ENCODE measurements around the gene DCLK3.

GRCh38 chr3:36741285-36741684, 23.1 kb downstream of the DCLK3 start:
- no peak for TF ChIP-seq POLR2AphosphoS5 (IDR thresholded peaks at IDR 0.05)
- TF ChIP-seq, protein P1, sequence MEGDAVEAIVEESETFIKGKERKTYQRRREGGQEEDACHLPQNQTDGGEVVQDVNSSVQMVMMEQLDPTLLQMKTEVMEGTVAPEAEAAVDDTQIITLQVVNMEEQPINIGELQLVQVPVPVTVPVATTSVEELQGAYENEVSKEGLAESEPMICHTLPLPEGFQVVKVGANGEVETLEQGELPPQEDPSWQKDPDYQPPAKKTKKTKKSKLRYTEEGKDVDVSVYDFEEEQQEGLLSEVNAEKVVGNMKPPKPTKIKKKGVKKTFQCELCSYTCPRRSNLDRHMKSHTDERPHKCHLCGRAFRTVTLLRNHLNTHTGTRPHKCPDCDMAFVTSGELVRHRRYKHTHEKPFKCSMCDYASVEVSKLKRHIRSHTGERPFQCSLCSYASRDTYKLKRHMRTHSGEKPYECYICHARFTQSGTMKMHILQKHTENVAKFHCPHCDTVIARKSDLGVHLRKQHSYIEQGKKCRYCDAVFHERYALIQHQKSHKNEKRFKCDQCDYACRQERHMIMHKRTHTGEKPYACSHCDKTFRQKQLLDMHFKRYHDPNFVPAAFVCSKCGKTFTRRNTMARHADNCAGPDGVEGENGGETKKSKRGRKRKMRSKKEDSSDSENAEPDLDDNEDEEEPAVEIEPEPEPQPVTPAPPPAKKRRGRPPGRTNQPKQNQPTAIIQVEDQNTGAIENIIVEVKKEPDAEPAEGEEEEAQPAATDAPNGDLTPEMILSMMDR (IDR thresholded peaks at IDR 0.05) = no peak
- no peak for TF ChIP-seq EP300 (IDR thresholded peaks at IDR 0.05)
- no peak for TF ChIP-seq POLR2A (IDR thresholded peaks at IDR 0.05)
